ENCODE results near the gene PAXIP1.

PAXIP1 gene

DNA sequence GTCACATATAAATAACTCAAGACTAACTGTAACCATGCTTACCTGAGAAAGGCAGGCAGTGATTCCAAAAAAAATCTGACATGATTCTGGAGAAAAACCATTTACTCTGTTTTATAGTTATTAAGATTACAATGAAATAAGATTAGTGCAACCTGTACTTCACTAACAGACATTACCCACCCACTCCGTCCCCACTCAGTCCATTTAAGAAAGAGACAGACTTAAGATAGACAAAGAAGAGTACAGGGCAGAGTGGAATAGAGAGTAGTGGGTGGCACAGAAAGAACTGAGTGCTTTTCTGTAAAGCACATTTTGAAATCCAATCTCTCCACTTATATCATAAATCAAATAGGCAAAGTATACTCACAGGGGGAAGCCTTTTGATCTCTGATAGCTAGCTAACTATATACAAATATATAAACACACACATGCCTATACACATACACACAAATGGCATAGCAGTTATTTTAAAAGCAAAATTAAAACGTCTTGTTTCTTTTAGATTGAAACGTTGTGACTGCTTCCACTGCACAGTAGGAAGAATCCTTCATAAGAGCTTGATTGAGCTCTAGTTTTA, 11.9 kb downstream of the PAXIP1 start:
- DNase-seq = no peak

DNA sequence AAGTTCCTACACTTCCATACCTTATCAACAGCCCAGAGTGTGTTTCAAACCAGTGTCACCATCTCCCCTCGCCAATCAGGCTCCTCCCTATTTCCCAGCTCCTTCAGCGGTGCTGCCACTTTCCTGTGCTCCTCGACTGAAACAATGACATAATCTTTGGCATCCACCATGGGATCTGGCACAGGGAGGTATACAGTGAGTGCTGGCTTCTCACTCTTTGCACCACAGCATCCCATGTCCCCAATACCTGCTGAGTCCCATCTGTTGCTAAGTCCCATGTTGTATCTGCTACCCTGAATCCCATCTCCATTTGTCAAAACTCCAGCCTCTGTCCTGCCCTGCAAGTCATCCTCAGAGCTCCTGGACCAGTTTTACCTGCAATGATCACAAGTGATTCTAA, 15.4 kb downstream of the PAXIP1 start:
- DNase-seq = no peak

DNA sequence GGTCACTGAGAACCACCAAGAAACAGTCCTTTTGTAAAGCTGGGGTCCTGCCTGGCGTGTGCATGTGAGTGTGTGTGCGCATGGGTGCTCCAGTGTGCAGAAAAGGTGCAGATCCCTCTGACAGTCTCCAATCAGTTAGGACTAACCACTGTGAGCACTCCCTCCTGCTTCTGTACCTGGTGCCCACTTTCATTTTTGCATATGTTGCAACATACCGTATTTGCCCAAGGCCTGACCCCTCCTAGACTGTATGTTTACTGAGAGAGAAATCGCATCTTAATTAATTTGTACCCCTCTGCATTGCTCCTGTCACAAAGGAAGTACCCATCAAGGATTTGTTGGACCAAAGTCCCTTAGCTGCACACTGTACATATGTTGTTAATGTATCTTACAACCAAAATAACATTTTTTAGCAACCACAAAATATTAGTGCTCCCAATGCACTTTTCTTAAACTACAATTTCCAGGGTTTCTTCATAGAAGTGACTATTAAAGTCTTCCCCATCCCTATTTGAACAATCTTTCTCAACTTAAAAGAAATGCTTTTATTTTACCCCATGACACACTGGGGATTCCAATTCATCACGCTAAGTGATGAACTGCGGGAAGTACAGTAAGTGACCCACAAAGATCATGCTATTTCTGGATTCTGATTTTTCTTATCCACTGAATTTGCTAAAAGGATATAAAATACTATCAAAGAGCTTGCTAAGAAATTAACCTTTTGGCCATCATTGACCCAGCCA, 16.6 kb downstream of the PAXIP1 start:
- no peak for DNase-seq

GRCh38 chr7:154985230-154985629, 17.7 kb downstream of the PAXIP1 start:
- DNase-seq = no peak

DNA sequence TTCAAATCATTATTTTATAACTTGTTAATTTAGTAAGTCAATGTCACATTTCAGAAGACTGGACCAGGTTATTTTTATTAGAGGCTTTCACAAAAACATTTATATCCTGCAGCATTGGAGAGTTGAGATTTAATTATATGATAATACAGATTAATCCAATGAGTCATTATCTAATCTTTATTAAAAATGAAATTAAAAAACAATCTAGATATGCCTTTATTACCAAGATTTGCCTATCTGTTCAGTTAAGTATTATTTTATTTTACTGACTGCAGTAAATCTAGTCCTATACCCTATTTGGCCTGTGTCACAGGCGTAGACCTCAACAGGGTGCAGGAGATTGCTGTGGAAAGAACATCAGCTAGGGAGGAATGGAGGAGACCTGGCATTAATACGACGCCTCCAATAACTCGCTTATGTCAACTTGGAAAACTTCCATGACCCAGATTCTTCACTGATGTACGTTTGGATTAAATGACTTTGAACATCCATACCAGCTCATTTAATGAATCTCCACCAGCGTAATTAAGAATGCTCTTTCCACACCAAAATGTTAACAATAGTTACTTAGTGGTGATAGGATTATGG, 18.2 kb downstream of the PAXIP1 start:
- DNase-seq = no peak

DNA sequence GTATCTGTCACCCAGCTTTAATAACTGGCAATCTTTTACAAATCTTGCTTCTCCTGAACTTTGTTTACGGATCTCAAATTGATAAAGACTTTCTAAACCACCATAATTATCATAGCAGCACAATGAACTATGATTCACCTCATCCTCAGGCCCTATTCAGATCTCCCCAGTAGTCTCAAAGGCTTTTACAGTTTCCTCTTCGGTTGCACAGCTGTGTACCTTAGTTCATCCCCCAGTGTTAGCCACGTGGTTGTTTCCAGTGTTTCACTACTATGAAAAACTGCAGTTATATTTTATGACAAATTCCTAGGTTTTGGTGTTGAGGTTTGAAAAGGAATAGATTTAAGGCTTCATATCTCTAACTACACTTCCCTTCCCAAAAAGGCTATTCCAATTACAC, 24.9 kb downstream of the PAXIP1 start:
- no peak for DNase-seq

GRCh38 chr7:154977250-154977649, 25.7 kb downstream of the PAXIP1 start:
- no peak for DNase-seq

GRCh38 chr7:154976844-154977243, 26.1 kb downstream of the PAXIP1 start:
- no peak for DNase-seq

- peak in 1 of 2 donors; percentile 11 for DNase-seq
These were observed 26.9 kb downstream of the PAXIP1 start for GRCh38 chr7:154975984-154976383.

GRCh38 chr7:154973381-154973780, 29.5 kb downstream of the PAXIP1 start:
- DNase-seq = no peak

DNA sequence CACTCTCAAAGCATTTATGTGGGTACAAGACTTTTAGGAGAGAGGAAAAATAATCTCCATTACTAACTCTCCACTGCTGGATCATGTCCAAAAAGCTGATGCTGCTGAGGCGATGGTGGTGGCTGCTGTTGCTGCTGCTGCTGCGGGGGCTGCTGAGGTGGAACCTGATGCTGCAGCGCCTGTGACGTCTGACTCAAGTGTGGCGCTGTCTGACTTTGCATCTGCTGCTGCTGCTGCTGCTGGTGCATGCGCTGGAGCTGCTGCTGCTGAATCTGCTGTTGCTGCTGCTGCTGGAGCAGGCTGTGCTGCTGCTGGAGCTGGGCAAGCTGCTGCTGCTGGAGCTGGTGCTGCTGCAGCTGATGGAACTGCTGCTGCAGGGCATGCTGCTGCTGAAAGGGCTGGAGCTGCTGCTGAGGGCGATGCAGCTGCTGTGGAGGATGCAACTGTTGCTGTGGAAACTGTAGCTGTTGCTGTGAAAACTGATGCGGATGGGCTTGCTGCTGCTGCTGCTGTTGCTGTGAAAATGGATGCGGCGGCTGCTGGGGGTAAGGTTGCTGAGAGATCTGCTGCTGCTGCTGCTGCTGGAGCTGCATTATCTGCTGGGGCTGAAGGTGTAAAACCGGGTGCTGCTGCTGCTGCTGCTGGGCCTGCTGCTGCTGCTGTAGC, 34.5 kb downstream of the PAXIP1 start:
- DNase-seq = no peak

DNA sequence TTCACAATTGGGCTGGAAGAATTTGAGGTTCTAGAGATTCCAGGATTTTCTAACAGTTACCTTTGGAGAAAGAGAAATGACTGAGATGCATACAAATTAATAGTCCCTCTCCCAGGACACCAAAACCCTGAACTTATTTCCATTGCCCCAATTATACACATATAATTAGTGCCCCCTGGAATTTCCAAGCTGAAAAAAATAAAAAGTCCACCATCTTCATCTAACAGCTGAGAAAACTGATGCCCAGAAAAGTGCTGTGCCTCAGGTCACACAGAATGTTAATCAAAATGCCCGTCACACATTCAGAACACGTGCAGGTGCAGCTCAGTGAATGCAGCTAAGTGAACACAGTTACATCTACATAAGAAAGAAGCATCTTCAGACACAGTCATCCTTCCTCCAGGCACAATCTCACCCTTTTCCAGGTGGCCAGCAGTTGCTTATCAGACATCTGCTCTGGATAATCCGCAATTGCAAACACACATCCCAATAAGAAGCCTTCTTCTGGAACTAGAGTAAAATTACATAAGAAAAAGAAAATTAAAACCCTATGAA, 35.4 kb downstream of the PAXIP1 start:
- DNase-seq = no peak

DNA sequence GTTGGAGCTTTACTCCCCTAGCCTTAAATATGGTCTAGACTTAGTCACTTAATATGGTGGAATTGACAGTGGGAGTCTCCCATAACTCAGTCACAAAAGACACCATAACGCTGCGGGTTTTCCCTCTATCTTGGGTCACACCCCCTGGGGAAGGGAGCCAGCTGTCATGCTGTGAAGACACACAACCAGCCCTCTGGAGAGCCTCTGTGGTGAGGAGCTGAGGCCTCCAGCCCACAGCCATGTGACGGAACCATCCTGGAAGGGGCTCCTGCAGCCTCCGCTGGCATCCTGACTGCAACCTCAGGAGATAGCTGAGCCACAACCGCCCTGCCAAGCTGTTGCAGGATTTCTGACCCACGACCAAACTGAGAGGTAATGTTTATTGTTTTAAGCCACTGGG, 37.9 kb downstream of the PAXIP1 start:
- no peak for DNase-seq

GRCh38 chr7:154960063-154960790, 42.7 kb downstream of the PAXIP1 start:
- no peak for DNase-seq

GRCh38 chr7:154956427-154956826, 46.5 kb downstream of the PAXIP1 start:
- DNase-seq = no peak

- peak; percentile 56 to 78 for DNase-seq
These were observed 49.8 kb downstream of the PAXIP1 start for GRCh38 chr7:154953006-154953684.

GRCh38 chr7:154950960-154951359, 52.0 kb downstream of the PAXIP1 start:
- no peak for DNase-seq

- no peak for DNase-seq
These were observed 55.3 kb downstream of the PAXIP1 start for GRCh38 chr7:154947604-154948003.

- DNase-seq = no peak
These were observed 56.8 kb downstream of the PAXIP1 start for GRCh38 chr7:154946166-154946565.

DNA sequence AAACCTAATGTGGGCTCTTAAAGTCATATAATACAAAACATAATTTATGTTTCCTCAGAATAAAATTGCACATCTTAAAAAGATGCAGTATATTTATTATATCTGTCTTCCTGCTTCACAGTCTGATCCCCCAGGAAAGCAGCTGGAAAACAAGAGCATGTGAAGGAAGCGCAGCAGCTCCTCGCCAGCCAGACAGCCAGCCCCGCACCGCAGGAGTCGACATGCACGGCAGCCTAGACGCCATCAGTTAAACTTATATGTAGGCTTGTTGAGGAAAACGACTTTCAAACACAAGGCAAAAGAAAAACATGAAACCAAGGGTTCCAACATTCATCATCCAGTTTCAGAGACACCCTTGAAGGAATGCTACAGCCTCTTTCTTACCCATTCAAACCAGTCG, 59.0 kb downstream of the PAXIP1 start:
- DNase-seq = no peak

- no peak for DNase-seq
These were observed 60.2 kb downstream of the PAXIP1 start for GRCh38 chr7:154942691-154943090.

DNA sequence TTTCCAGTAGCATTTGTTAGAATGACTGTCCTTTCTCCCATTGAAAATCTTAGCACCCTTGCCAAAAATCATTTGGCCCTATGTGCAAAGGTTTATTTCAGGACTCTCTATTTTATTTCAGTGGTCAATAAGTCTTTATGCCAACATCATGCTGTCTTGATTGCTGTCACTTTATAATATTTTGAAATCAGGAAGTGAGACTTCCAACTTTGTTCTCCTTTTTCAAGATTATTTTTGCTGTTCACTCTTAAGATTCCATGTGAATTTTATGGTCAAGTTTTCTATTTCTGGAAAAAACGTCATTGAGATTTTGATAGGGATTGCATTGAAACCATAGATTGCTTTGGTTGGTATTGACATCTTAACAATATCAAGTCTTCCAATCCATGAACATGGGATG, 65.1 kb downstream of the PAXIP1 start:
- peak in 1 of 2 donors; percentile 33 for DNase-seq
